GM12878 (cell line): Measurements from ENCODE around the gene CTPS1. TPM values are rescaled to one million over a fixed set of nuclear protein-coding genes. Genes with fewer than 3 reads are reported as not detected.

Experiments
- ATAC-seq: fragments of 200-7000 bp; cut with Tn5 transposase; 3 replicates; pipeline ENCODE4 v1.9.1; 2020; ENCODE audit warnings: mild to moderate bottlenecking, moderate library complexity
- BruUV-seq: library from RNA; stranded (reverse); fragments of 400-500 nt; replicated peaks from 2 replicates; lab custom pipeline; 2021; lab: Mats Ljungman, UMichigan
- CTCF ChIA-PET: fragments of 300-600 bp; sonication (Branson Sonifier 250); formaldehyde crosslinking; extraction: SDS; loops from one replicate; lab custom pipeline; 2021; ENCODE audit warnings: inconsistent platforms; lab: Yijun Ruan, JAX
- POLR2A ChIA-PET: fragments of 350-600 bp; formaldehyde crosslinking; extraction: SDS; loops from one replicate; lab custom pipeline; 2021; ENCODE audit warnings: inconsistent platforms; lab: Charles Lee
- RAD21 ChIA-PET: fragments of 300-600 bp; sonication (Branson Sonifier 250); formaldehyde crosslinking; loops from one replicate; lab custom pipeline; 2023; ENCODE audit warnings: antibody characterized with exemption; ENCODE audit not compliant: unreplicated experiment; lab: Charles Lee
- SMC1A ChIA-PET: fragments of 300-600 bp; sonication (Branson Sonifier 250); formaldehyde crosslinking; loops from one replicate; lab custom pipeline; 2023; ENCODE audit not compliant: unreplicated experiment, uncharacterized antibody; lab: Charles Lee
- DNase-seq: peaks from one replicate; pipeline ENCODE4 v3.0.0-alpha.2; 2011; ENCODE audit warnings: low read depth, low spot score
- FAIRE-seq: peaks from 3 replicates; lab custom pipeline; 2011; peaks lifted over from hg19 to GRCh38; lab: Jason Lieb, UNC
- H2AFZ ChIP-seq: 2 replicates; pipeline ENCODE4 v1.6.0; 2011; ENCODE audit warnings: low read depth, low read length, control low read depth; ENCODE audit not compliant: control insufficient read depth
- H3K27ac ChIP-seq: 2 replicates; pipeline ENCODE4 v1.5.1; 2011; ENCODE audit warnings: control low read depth; ENCODE audit not compliant: control insufficient read depth, insufficient read depth
- H3K27me3 ChIP-seq, 2 experiments: replicated peaks in 1 of 2; 2 replicates each; pipeline versions ENCODE4 v1.6.0 to v1.6.1; 2011; ENCODE audit warnings: low read length in 1 of 2; ENCODE audit not compliant: control insufficient read depth in 2 of 2, insufficient read depth in 2 of 2
- H3K36me3 ChIP-seq, 2 experiments: 2 replicates each; pipeline ENCODE4 v1.5.1; 2011; ENCODE audit warnings: low read length in 1 of 2; ENCODE audit not compliant: control insufficient read depth in 2 of 2, insufficient read depth in 2 of 2
- H3K4me1 ChIP-seq: 2 replicates; pipeline ENCODE4 v1.6.1; 2011; ENCODE audit warnings: mild to moderate bottlenecking, low read length, moderate library complexity, mixed read lengths; ENCODE audit not compliant: control insufficient read depth, insufficient read depth
- H3K4me2 ChIP-seq: 2 replicates; pipeline ENCODE4 v1.6.0; 2011; ENCODE audit warnings: control low read depth; ENCODE audit not compliant: control insufficient read depth, insufficient read depth
- H3K4me3 ChIP-seq: fragments of 200-600 bp; sonication (generic); 2 replicates; pipeline ENCODE4 v1.5.1; 2016
- H3K79me2 ChIP-seq: 2 replicates; pipeline ENCODE4 v1.6.0; 2011; ENCODE audit warnings: low read length; ENCODE audit not compliant: control insufficient read depth, insufficient read depth
- H3K9ac ChIP-seq: 2 replicates; pipeline ENCODE4 v1.8.0; 2011; ENCODE audit warnings: low read length, control low read depth, mixed read lengths; ENCODE audit not compliant: control insufficient read depth, insufficient read depth
- H3K9me3 ChIP-seq: replicated peaks from 3 replicates; pipeline ENCODE4 v1.5.1; 2011; ENCODE audit warnings: mild to moderate bottlenecking, low read length; ENCODE audit not compliant: control insufficient read depth, insufficient read depth
- H4K20me1 ChIP-seq: 2 replicates; pipeline ENCODE4 v1.6.0; 2011; ENCODE audit not compliant: control insufficient read depth, insufficient read depth
- CBFB ChIP-seq: IDR thresholded peaks from 2 replicates; pipeline ENCODE4 v1.6.1; 2016; ENCODE audit warnings: antibody characterized with exemption, low read depth
- CBX5 ChIP-seq: sonication (generic); IDR thresholded peaks from 2 replicates; pipeline ENCODE4 v1.6.1; 2016; ENCODE audit warnings: low read depth, moderate library complexity, mild to moderate bottlenecking, inconsistent platforms
- CUX1 ChIP-seq: IDR thresholded peaks from 2 replicates; pipeline ENCODE4 v1.6.1; 2012; ENCODE audit warnings: improper control_type of control experiment, low read depth, low read length; ENCODE audit not compliant: insufficient replicate concordance
- HDAC6 ChIP-seq: fragments of 200-600 bp; sonication (generic); IDR thresholded peaks from one replicate; pipeline ENCODE4 v1.8.0; 2017; ENCODE audit warnings: antibody characterized with exemption; ENCODE audit not compliant: unreplicated experiment
- KDM1A ChIP-seq: fragments of 200-600 bp; sonication (generic); IDR thresholded peaks from 2 replicates; pipeline ENCODE4 v1.6.1; 2016; ENCODE audit warnings: borderline replicate concordance
- PAX5 ChIP-seq: IDR thresholded peaks from 2 replicates; pipeline ENCODE4 v1.6.1; 2011; ENCODE audit warnings: low read depth, low read length, borderline replicate concordance
- RAD51 ChIP-seq: fragments of 450-650 bp; IDR thresholded peaks from 2 replicates; pipeline ENCODE4 v1.6.1; 2016; ENCODE audit warnings: moderate library complexity, mild to moderate bottlenecking, inconsistent platforms
- SMAD1 ChIP-seq: fragments of 450-650 bp; IDR thresholded peaks from 2 replicates; pipeline ENCODE4 v1.6.1; 2018; ENCODE audit warnings: mild to moderate bottlenecking, low read depth; ENCODE audit not compliant: partially characterized antibody
- TAF1 ChIP-seq: IDR thresholded peaks from 2 replicates; pipeline ENCODE4 v1.6.1; 2011; ENCODE audit warnings: mild to moderate bottlenecking, low read depth, low read length, borderline replicate concordance
- WRNIP1 ChIP-seq: IDR thresholded peaks from 2 replicates; pipeline ENCODE4 v1.6.1; 2011; ENCODE audit warnings: low read depth, low read length, improper control_type of control experiment, borderline replicate concordance
- WGBS: methylation state at CpG from one replicate; pipeline ENCODE4 v1.1.6; 2016; ENCODE audit warnings: low lambda C conversion rate; ENCODE audit not compliant: insufficient replicate concordance, insufficient coverage; ENCODE audit errors: missing lambda C conversion rate; 5-methylcytosine and 5-hydroxymethylcytosine counted together
- in situ Hi-C: fragments of 300-500 bp; cut with MboI; formaldehyde crosslinking; loops from 9 replicates; pipeline ENCODE4 v1.14.3; 2018; ENCODE audit warnings: mixed read lengths
- intact Hi-C: fragments of 100-400 bp; cut with micrococcal nuclease; formaldehyde crosslinking; loops from one replicate; pipeline ENCODE4 v1.14.2; 2022; ENCODE audit not compliant: unreplicated experiment
- polyA plus RNA-seq, 11 experiments: library from polyadenylated mRNA; depleted of rRNA in 4 of 11; unstranded in 6 of 11; stranded (reverse) in 5 of 11; fragments of >200 nt; fragmentation: Nextera tagmentation in 4 of 11; fragmentation: Illumina TruSeq in 1 of 11; extraction: Ambion mirVana in 4 of 11; extraction: Trizol in 1 of 11; gene quantifications; 1 replicate in 1 of 11; 2 replicates in 10 of 11; pipeline versions ENCODE4 v1.2.1 to v1.2.3, GENCODE V29; 2011 to 2016; ENCODE audit warnings: inconsistent platforms in 2 of 11, missing spikeins in 2 of 11, low read depth in 1 of 11
- total RNA-seq, 4 experiments: library from RNA; depleted of rRNA in 3 of 4; stranded (reverse); fragments of >200 nt in 3 of 4; fragmentation: Illumina TruSeq in 1 of 4; extraction: Trizol in 1 of 4; gene quantifications; 2 replicates each; pipeline versions ENCODE4 v1.2.1 to v1.2.3, GENCODE V29; 2013 to 2021
- TF ChIP-seq, protein P1 (sequence below): fragments of 450-650 bp; IDR thresholded peaks from 2 replicates; pipeline ENCODE4 v1.6.1; 2017; ENCODE audit warnings: low read depth, mild to moderate bottlenecking, moderate library complexity

The CTPS1 gene
- total and polyA plus RNA-seq, 10 of the 15 experiments (the other 5 are each of a cell fraction or from before 2014, with no cell fraction given), result 27.5 to 106 (median 62.8) TPM

DNA sequence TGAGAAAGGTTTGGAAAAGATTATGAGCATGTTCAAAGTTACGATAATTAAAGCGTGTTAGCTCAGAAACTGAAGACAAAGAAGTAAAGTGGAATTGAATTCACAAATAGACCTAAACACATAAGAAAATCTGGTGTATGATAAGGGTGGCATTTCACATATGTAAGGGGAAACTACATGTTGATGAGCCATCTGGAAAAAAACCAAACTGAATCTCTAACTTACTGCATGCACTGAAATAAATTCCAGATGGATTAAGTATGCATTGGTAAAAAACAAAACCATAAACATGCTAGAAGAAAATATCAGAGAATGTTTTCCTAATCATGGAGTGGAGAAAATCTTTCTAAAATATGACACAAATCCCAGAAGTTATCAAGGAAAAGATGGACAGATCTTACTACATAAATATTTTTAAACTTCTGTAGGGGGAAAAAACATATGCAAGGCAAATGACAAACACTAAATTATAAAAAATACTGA is 34.0 kb upstream of the CTPS1 start:
- Histone ChIP-seq H3K4me3 (no peak overlapping the region), H3K79me2 (no peaks in the 10 kb centered on the region), H3K27me3 (no peaks in the 10 kb centered on the region), H4K20me1 (no peaks in the 10 kb centered on the region), H3K9me3 (no peaks in the 10 kb centered on the region), H3K9ac (no peak overlapping the region), H2AFZ (no peak overlapping the region), H3K4me1 (no peaks in the 10 kb centered on the region), H3K27ac (no peak overlapping the region), H3K36me3 (no peaks in the 10 kb centered on the region), H3K4me2 (no peak overlapping the region)
- no peak for DNase-seq
- ChIA-PET SMC1A (interaction anchor here (15.8 kb wide), 1 partner anchor 91 kb away, joined by 197 read pairs; the partner anchor contains the start of gene CITED4), POLR2A (no interaction called here), CTCF (interaction anchor here (0.9 kb wide), 1 partner anchor 11 kb away, joined by 3 read pairs; no protein-coding TSS in a partner anchor), RAD21 (no interaction called here)
- TF ChIP-seq CUX1 (no peak), PAX5 (no peak), SMAD1 (no peak), CBFB (no peak), CBX5 (no peak), RAD51 (no peak), WRNIP1 (no peak), TAF1 (no peak), HDAC6 (no peak), KDM1A (no peak)
- TF ChIP-seq, protein P1, sequence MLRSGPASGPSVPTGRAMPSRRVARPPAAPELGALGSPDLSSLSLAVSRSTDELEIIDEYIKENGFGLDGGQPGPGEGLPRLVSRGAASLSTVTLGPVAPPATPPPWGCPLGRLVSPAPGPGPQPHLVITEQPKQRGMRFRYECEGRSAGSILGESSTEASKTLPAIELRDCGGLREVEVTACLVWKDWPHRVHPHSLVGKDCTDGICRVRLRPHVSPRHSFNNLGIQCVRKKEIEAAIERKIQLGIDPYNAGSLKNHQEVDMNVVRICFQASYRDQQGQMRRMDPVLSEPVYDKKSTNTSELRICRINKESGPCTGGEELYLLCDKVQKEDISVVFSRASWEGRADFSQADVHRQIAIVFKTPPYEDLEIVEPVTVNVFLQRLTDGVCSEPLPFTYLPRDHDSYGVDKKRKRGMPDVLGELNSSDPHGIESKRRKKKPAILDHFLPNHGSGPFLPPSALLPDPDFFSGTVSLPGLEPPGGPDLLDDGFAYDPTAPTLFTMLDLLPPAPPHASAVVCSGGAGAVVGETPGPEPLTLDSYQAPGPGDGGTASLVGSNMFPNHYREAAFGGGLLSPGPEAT, result no peak
- no peak for FAIRE-seq
- WGBS, result 89% methylated on average over 2 of the region's 2 CpGs
- ATAC-seq, result no peak
- in situ Hi-C loops (no loop called here), intact Hi-C loops (no loop called here)
- BruUV-seq, result no TSS peak
